COLO668 (cell line): Measurements from ENCODE around the gene VPREB1.
"Not testable (repeated sequence)": the region's sequence is repeated elsewhere in the genome, so short reads cannot be mapped to it uniquely, and the experiment has no call there.

Experiments
- DNase-seq: peaks from one replicate; lab custom pipeline; 2025; ENCODE audit not compliant: unreplicated experiment; lab: John Stamatoyannopoulos, UW

The VPREB1 gene

DNA sequence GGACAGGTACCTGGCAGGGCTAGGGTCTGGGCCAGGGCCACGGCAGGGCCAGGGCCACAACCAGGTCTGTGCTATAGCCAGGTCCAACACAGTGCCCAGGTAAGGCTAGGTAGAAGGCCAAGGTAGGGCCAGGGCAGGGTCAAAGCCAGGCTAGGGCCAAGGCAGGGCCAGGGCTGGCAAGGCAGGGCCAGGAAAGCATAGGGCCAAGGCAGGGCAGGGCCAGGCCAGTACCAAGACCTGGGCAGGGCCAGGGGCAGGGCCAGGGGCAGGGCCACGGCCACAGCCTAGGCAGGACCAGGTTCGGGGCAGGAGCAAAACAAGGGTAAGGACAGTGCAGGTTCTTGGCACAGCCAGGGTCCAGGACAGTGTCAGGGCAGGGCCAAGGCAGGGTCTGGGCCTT is 48.1 kb downstream of the VPREB1 start:
- DNase-seq: not testable (repeated sequence)

DNA sequence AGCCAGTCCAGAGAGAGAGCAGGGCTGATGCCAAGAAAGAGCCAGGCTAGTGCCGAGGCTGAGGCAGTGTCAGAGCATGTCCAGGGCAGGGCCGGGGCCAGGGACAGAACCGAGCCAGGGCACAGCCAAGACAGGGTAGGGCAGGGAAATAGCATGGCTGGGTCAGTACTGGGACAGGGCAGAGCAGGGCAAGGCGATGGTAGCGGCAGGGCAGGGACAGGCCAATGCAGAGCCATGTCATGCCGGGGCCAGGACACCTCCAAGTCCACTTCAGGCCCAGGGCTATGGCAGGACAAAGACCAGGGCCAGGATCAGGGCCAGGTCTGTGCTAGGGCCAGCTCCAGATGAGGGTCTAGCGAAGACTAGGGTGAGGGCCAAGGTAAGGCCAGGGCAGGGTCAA is 48.9 kb downstream of the VPREB1 start:
- not testable (repeated sequence) for DNase-seq

DNA sequence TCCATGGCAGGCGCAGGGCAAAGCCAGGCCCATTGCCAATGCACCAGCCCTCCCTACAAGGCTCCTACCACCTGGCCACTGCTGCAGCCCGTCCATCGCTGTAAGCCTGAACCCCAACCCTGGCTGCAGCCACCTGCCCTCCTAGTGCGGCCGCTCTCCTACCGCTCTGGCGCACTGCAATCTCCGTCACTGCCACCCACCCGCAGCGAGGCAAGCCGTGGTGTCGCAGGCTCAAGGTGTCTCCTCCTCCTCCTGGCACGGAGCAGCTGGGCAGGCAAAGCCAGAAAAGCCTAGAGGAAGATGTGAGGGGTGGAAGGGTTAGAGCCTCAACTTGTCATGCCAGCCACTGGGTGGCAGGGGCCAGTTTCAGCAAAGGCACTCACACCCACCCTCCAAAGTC is 50.1 kb downstream of the VPREB1 start:
- not testable (repeated sequence) for DNase-seq
